GM12875 (cell line): ENCODE measurements around the gene CSTF1.

Experiments
- H3K4me3 ChIP-seq: one replicate; pipeline ENCODE4 v1.5.1; 2011; ENCODE audit warnings: low read depth, low read length, control low read depth
- CTCF ChIP-seq: IDR thresholded peaks from 2 replicates; pipeline ENCODE4 v1.5.1; 2011; ENCODE audit warnings: low read depth, mild to moderate bottlenecking, control low read depth, inconsistent platforms, low read length, moderate library complexity, borderline replicate concordance; ENCODE audit not compliant: insufficient read depth

The CSTF1 gene

GRCh38 chr20:56392132-56392880, at the start of gene CSTF1, which contains the start of gene AURKA:
Gene CSTF1, plus strand, starts transcription at chr20:56392645. Its CDS starts 2,908 bp downstream, at chr20:56395553.
Gene AURKA, minus strand, starts transcription at chr20:56392215. Its CDS starts 4,018 bp downstream, at chr20:56388197.
- H3K4me3 ChIP-seq: peak within 1 kb of the TSS; percentile 75
- no peak for TF ChIP-seq CTCF

- H3K4me3 ChIP-seq: no peak overlapping the region
- TF ChIP-seq CTCF: no peak
Measured at GRCh38 chr20:56342783-56343182, 49.7 kb upstream of the CSTF1 start.

- H3K4me3 ChIP-seq: no peak overlapping the region
- TF ChIP-seq CTCF: peak; percentile 83
Measured at GRCh38 chr20:56343861-56344381, 48.5 kb upstream of the CSTF1 start.

- H3K4me3 ChIP-seq: no peak overlapping the region
- TF ChIP-seq CTCF: no peak
Measured at GRCh38 chr20:56345911-56346310, 46.5 kb upstream of the CSTF1 start.

GRCh38 chr20:56347628-56348304, 44.7 kb upstream of the CSTF1 start:
- no peak overlapping the region for H3K4me3 ChIP-seq

GRCh38 chr20:56348305-56348693, 44.1 kb upstream of the CSTF1 start:
- no peak overlapping the region for H3K4me3 ChIP-seq
- no peak for TF ChIP-seq CTCF

More at GRCh38 chr20:56347628-56348304, 44.7 kb upstream of the CSTF1 start:
- TF ChIP-seq CTCF: no peak

- H3K4me3 ChIP-seq: no peak overlapping the region
- TF ChIP-seq CTCF: no peak
Measured at GRCh38 chr20:56348746-56349145, 43.7 kb upstream of the CSTF1 start.
